ENCODE measurements around the gene STXBP1.

Gene STXBP1

DNA sequence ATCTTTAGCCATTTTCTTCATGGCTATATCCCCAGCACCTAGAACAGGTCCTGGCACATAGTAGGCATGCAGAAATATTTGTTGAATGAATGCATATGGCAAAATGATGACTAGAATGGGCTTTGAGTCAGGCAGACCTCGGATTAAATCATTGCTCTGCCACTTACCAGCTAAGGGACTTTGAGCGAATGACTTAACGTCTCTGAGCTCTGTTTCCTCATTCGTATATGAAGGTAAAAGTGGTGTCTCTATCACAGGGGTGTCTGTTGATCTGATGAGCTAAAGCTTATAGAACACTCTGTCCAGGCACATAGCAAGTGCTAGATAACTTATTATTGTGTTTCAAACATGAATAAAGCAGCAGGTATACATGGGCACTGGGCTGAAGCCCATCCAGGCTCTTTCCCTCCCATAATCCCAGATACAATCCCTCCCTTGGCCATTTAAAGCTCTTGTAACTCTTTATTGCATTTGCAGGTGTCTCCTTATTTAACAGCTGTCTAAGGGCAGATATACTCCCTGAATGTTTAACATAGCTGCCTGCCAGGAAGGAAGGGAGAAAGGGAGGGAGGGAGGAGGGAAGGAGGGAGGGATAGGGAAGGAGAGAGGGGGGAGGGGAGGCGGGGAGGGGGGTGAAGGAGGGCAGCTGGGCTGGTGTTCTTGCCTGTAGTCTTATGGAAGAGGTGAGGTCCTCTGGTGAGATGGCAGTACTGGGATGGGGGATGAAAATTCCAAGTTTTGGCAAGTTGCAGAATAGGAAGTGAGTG lies 23.2 kb upstream of the STXBP1 start:
- Histone ChIP-seq H3K79me2 (ENCODE audit: control insufficient read depth, low read length) (no peaks in the 10 kb centered on the region), H3K9me3 (ENCODE audit: control insufficient read depth, insufficient read depth, low read length) (no peaks in the 10 kb centered on the region), H4K20me1 (ENCODE audit: control insufficient read depth, insufficient read depth, low read depth, low read length) (no peaks in the 10 kb centered on the region), H3F3A (ENCODE audit: control insufficient read depth, insufficient read depth) (no peaks in the 10 kb centered on the region), H3K4me1 (ENCODE audit: control insufficient read depth, low read length) (no peaks in the 10 kb centered on the region), H3K27ac (ENCODE audit: low read depth, low read length) (no peak overlapping the region), H3K36me3 (ENCODE audit: control insufficient read depth, low read length) (no peaks in the 10 kb centered on the region), H3K27me3 (ENCODE audit: control insufficient read depth, low read length) (peaks cover 17% of the 10 kb centered on the region), H3K4me2 (ENCODE audit: low read length) (no peak overlapping the region), H3K9me2 (replicated peaks; ENCODE audit: control insufficient read depth, low read length) (no peaks in the 10 kb centered on the region), H3K4me3 (ENCODE audit: low read length) (no peak overlapping the region)
- TF ChIP-seq, protein P1, sequence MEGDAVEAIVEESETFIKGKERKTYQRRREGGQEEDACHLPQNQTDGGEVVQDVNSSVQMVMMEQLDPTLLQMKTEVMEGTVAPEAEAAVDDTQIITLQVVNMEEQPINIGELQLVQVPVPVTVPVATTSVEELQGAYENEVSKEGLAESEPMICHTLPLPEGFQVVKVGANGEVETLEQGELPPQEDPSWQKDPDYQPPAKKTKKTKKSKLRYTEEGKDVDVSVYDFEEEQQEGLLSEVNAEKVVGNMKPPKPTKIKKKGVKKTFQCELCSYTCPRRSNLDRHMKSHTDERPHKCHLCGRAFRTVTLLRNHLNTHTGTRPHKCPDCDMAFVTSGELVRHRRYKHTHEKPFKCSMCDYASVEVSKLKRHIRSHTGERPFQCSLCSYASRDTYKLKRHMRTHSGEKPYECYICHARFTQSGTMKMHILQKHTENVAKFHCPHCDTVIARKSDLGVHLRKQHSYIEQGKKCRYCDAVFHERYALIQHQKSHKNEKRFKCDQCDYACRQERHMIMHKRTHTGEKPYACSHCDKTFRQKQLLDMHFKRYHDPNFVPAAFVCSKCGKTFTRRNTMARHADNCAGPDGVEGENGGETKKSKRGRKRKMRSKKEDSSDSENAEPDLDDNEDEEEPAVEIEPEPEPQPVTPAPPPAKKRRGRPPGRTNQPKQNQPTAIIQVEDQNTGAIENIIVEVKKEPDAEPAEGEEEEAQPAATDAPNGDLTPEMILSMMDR (IDR thresholded peaks at IDR 0.05; ENCODE audit: low read depth, low read length, poor library complexity, severe bottlenecking) = no peak
- TF ChIP-seq EZH2phosphoT487 (IDR thresholded peaks at IDR 0.05; ENCODE audit: borderline replicate concordance, low read length) = no peak

DNA sequence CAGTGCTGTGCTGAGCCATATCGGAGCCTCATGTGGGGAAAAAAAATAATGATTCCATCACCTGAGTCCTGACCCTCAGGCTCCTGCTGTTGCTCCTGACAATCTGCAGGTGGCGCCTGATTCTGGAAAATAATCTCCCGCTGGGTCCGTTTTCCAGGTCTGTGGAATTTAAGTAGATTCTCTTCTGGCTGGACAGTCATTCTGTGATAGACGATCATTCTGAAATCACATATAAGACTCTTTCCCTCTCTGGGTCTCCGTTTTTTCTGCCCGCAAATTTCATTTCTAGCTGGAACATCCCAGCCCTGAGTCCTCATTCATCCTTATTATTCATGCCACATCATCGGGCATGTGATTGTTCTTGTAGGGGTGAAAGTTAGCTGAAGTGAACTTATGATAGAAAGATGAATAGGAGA lies 22.1 kb upstream of the STXBP1 start:
- no peaks in the 10 kb centered on the region for H3K4me1 ChIP-seq (ENCODE audit: control insufficient read depth, low read length)
- H3K27ac ChIP-seq (ENCODE audit: low read depth, low read length) = no peak overlapping the region
- no peaks in the 10 kb centered on the region for H4K20me1 ChIP-seq (ENCODE audit: control insufficient read depth, insufficient read depth, low read depth, low read length)
- no peaks in the 10 kb centered on the region for H3K36me3 ChIP-seq (ENCODE audit: control insufficient read depth, low read length)
- H3K4me3 ChIP-seq (ENCODE audit: low read length) = no peak overlapping the region
- H3K79me2 ChIP-seq (ENCODE audit: control insufficient read depth, low read length) = no peaks in the 10 kb centered on the region
- no peaks in the 10 kb centered on the region for H3K9me3 ChIP-seq (ENCODE audit: control insufficient read depth, insufficient read depth, low read length)
- TF ChIP-seq EZH2phosphoT487 (IDR thresholded peaks at IDR 0.05; ENCODE audit: borderline replicate concordance, low read length) = no peak
- TF ChIP-seq, protein P1 (IDR thresholded peaks at IDR 0.05; ENCODE audit: low read depth, low read length, poor library complexity, severe bottlenecking) = peak; percentile 71
- peaks cover 17% of the 10 kb centered on the region for H3K27me3 ChIP-seq (ENCODE audit: control insufficient read depth, low read length)
- H3K4me2 ChIP-seq (ENCODE audit: low read length) = no peak overlapping the region
- no peaks in the 10 kb centered on the region for H3K9me2 ChIP-seq (replicated peaks; ENCODE audit: control insufficient read depth, low read length)
- no peaks in the 10 kb centered on the region for H3F3A ChIP-seq (ENCODE audit: control insufficient read depth, insufficient read depth)

DNA sequence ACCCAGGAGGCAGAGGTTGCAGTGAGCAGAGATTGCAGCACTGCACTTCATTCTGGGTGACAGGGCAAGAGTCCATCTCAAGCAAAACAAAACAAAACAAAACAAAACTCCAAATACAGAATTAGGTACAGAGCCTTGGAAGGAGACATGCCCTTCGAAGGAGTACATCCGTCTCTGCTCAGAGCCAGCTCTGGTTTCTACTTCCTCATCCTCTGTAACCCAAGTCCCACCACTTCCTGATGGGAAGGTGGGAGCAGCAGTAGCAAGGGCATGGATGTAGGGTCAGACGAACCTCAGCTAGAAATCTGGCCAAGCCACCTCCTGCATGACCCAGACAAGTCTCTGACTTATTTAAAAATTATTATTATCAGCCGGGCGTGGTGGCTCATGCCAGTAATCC lies 16.5 kb upstream of the STXBP1 start:
- Histone ChIP-seq H3K4me3 (ENCODE audit: low read length) (no peak overlapping the region), H3F3A (ENCODE audit: control insufficient read depth, insufficient read depth) (no peaks in the 10 kb centered on the region), H3K79me2 (ENCODE audit: control insufficient read depth, low read length) (no peaks in the 10 kb centered on the region), H3K4me1 (ENCODE audit: control insufficient read depth, low read length) (no peaks in the 10 kb centered on the region), H3K9me2 (replicated peaks; ENCODE audit: control insufficient read depth, low read length) (no peaks in the 10 kb centered on the region), H3K9me3 (ENCODE audit: control insufficient read depth, insufficient read depth, low read length) (no peaks in the 10 kb centered on the region), H4K20me1 (ENCODE audit: control insufficient read depth, insufficient read depth, low read depth, low read length) (no peaks in the 10 kb centered on the region), H3K27ac (ENCODE audit: low read depth, low read length) (no peak overlapping the region), H3K27me3 (ENCODE audit: control insufficient read depth, low read length) (peaks cover 10% of the 10 kb centered on the region), H3K4me2 (ENCODE audit: low read length) (no peak overlapping the region), H3K36me3 (ENCODE audit: control insufficient read depth, low read length) (no peaks in the 10 kb centered on the region)
- TF ChIP-seq, protein P1 (IDR thresholded peaks at IDR 0.05; ENCODE audit: low read depth, low read length, poor library complexity, severe bottlenecking) = no peak
- no peak for TF ChIP-seq EZH2phosphoT487 (IDR thresholded peaks at IDR 0.05; ENCODE audit: borderline replicate concordance, low read length)
